HEK293T (cell line): Measurements from ENCODE around the gene CAPN15.
"Not testable (repeated sequence)": the region's sequence is repeated elsewhere in the genome, so short reads cannot be mapped to it uniquely, and the experiment has no call there.

Experiments used
- CTCF ChIA-PET: fragments of 350-600 bp; formaldehyde crosslinking; extraction: SDS; loops from one replicate; lab custom pipeline; 2021; ENCODE audit warnings: antibody characterized with exemption, inconsistent platforms; lab: Yijun Ruan, JAX
- POLR2A ChIA-PET: fragments of 350-600 bp; formaldehyde crosslinking; extraction: SDS; loops from one replicate; lab custom pipeline; 2020; ENCODE audit warnings: antibody characterized with exemption, inconsistent platforms; lab: Yijun Ruan, JAX
- DNase-seq: peaks from one replicate; pipeline ENCODE4 v3.0.0; 2012; ENCODE audit warnings: mixed read lengths; ENCODE audit errors: extremely low spot score
- ARNT ChIP-seq: fragments of 450-650 bp; IDR thresholded peaks from 2 replicates; pipeline ENCODE4 v1.6.1; 2017; ENCODE audit warnings: mild to moderate bottlenecking
- BHLHE40 ChIP-seq: fragments of 450-650 bp; IDR thresholded peaks from 2 replicates; pipeline ENCODE4 v1.6.1; 2016; ENCODE audit warnings: mild to moderate bottlenecking, moderate library complexity, borderline replicate concordance
- CTBP1 ChIP-seq: fragments of 450-650 bp; IDR thresholded peaks from 2 replicates; pipeline ENCODE4 v1.6.1; 2016; ENCODE audit warnings: borderline replicate concordance
- ELF4 ChIP-seq: fragments of 450-650 bp; IDR thresholded peaks from 2 replicates; pipeline ENCODE4 v1.6.1; 2017; ENCODE audit warnings: antibody characterized with exemption
- FOXA1 ChIP-seq: fragments of 450-650 bp; IDR thresholded peaks from 2 replicates; pipeline ENCODE4 v1.6.1; 2016; ENCODE audit warnings: mild to moderate bottlenecking
- FOXK2 ChIP-seq: fragments of 450-650 bp; IDR thresholded peaks from 2 replicates; pipeline ENCODE4 v1.6.1; 2016; ENCODE audit warnings: mild to moderate bottlenecking
- FOXM1 ChIP-seq: fragments of 450-650 bp; IDR thresholded peaks from 2 replicates; pipeline ENCODE4 v1.6.1; 2017; ENCODE audit warnings: mild to moderate bottlenecking, borderline replicate concordance
- HDGF ChIP-seq: fragments of 450-650 bp; IDR thresholded peaks from 2 replicates; pipeline ENCODE4 v1.6.1; 2017; ENCODE audit warnings: antibody characterized with exemption, borderline replicate concordance
- L3MBTL2 ChIP-seq: fragments of 450-650 bp; conservative IDR thresholded peaks from 2 replicates; pipeline ENCODE4 v1.6.1; 2016; ENCODE audit warnings: mild to moderate bottlenecking
- LEF1 ChIP-seq: fragments of 450-650 bp; IDR thresholded peaks from 2 replicates; pipeline ENCODE4 v1.6.1; 2017; ENCODE audit warnings: mild to moderate bottlenecking, borderline replicate concordance
- NFRKB ChIP-seq: fragments of 450-650 bp; IDR thresholded peaks from 2 replicates; pipeline ENCODE4 v1.6.1; 2016; ENCODE audit warnings: mild to moderate bottlenecking, moderate library complexity
- PKNOX1 ChIP-seq: fragments of 450-650 bp; IDR thresholded peaks from 2 replicates; pipeline ENCODE4 v1.6.1; 2016
- SP1 ChIP-seq: fragments of 450-650 bp; IDR thresholded peaks from 2 replicates; pipeline ENCODE4 v1.6.1; 2017
- SUZ12 ChIP-seq: fragments of 450-650 bp; IDR thresholded peaks from 2 replicates; pipeline ENCODE4 v1.6.1; 2016; ENCODE audit warnings: mild to moderate bottlenecking
- TARDBP ChIP-seq: fragments of 450-650 bp; IDR thresholded peaks from 2 replicates; pipeline ENCODE4 v1.6.1; 2016
- ZNF384 ChIP-seq: fragments of 450-650 bp; IDR thresholded peaks from 2 replicates; pipeline ENCODE4 v1.6.1; 2016

The CAPN15 gene

DNA sequence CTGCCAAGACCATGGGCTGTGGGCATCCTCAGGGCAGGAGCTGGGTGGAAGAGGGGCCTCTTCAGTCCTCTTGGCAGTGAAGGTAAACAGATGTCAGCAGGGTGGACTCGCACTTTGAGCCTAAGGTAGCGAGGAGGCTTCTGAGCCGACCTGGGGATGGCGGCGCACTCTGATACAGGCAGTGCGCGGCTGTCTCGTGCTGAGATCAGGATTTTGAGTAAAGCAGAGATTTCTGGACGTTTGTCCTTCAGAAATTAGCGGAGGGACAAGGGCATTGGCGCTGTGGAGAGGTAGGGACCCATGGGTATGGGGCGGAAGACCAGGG is 69.2 kb downstream of the CAPN15 start:
- POLR2A ChIA-PET, result no interaction called here
- TF ChIP-seq BHLHE40, result no peak
- TF ChIP-seq LEF1, result no peak
- TF ChIP-seq ELF4, result no peak
- CTCF ChIA-PET, result no interaction called here
- no peak for DNase-seq

- DNase-seq, POLR2A ChIA-PET, CTCF ChIA-PET: not testable (repeated sequence)
These were observed 70.1 kb downstream of the CAPN15 start for GRCh38 chr16:597655-598054.

- ChIA-PET CTCF (no interaction called here), POLR2A (interaction anchor here (1.6 kb wide), 1 partner anchor 49 kb away, joined by 3 read pairs; no protein-coding TSS in a partner anchor)
- DNase-seq, result no peak
- TF ChIP-seq HDGF (no peak), CTBP1 (no peak), SP1 (no peak), PKNOX1 (no peak), LEF1 (no peak), NFRKB (no peak), L3MBTL2 (no peak)
These were observed 71.6 kb downstream of the CAPN15 start for GRCh38 chr16:598823-599739.

DNA sequence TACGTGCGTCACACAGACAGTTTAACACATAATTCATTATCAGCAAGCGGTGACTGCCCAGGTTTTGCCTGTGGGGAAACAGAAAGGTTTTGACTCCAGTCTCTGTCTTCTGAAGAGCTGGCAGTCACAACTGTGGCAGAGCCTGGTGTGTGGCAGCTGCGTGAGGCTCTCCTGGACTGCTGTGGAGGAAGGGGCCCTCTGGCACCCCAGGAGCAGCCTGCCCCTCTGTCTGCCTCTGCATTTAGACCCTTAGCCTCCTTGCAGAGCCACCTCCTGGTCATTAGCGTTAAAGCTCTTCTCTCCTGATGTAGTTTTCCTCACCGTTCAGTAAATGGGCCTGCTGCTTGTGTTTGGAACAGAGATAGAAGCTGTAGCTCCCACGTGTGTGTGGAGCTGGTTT is 73.3 kb downstream of the CAPN15 start:
- TF ChIP-seq BHLHE40 (no peak), SUZ12 (no peak), ZNF384 (no peak), PKNOX1 (no peak), LEF1 (no peak), FOXA1 (no peak), CTBP1 (no peak), FOXM1 (no peak), ARNT (no peak), FOXK2 (no peak), NFRKB (no peak), HDGF (no peak), L3MBTL2 (no peak), ELF4 (no peak), SP1 (no peak), TARDBP (no peak)
- ChIA-PET POLR2A (interaction anchor here (0.8 to 1.6 kb wide), 4 partner anchors 10 to 47 kb away, joined by 3 to 6 read pairs (median 4); partner anchors contain the start of gene METTL26), CTCF (interaction anchor here (0.8 to 1.8 kb wide), 3 partner anchors 9 to 211 kb away, joined by 3 to 5 read pairs (median 3); no protein-coding TSS in a partner anchor)
- no peak for DNase-seq

- CTCF ChIA-PET, result no interaction called here
These were observed 76.4 kb downstream of the CAPN15 start for GRCh38 chr16:603933-604332.

More at GRCh38 chr16:603933-604332, 76.4 kb downstream of the CAPN15 start:
- no peak for TF ChIP-seq LEF1
- no peak for TF ChIP-seq SP1
- TF ChIP-seq PKNOX1, result no peak
- no peak for TF ChIP-seq L3MBTL2
- TF ChIP-seq FOXK2, result no peak
- no peak for TF ChIP-seq TARDBP
- TF ChIP-seq FOXM1, result no peak
- no peak for TF ChIP-seq FOXA1
- no peak for TF ChIP-seq CTBP1
- TF ChIP-seq BHLHE40, result no peak
- POLR2A ChIA-PET, result no interaction called here
- DNase-seq, result no peak
